GM12878 (cell line): ENCODE data around the gene MYCBPAP. TPM values are rescaled to one million over a fixed set of nuclear protein-coding genes. Genes with fewer than 3 reads are reported as not detected.

ENCODE experiments used
- ATAC-seq: fragments of 200-7000 bp; cut with Tn5 transposase; 3 replicates; pipeline ENCODE4 v1.9.1; 2020; ENCODE audit warnings: mild to moderate bottlenecking, moderate library complexity
- BruUV-seq: library from RNA; stranded (reverse); fragments of 400-500 nt; replicated peaks from 2 replicates; lab custom pipeline; 2021; lab: Mats Ljungman, UMichigan
- CTCF ChIA-PET: fragments of 300-600 bp; sonication (Branson Sonifier 250); formaldehyde crosslinking; extraction: SDS; loops from one replicate; lab custom pipeline; 2021; ENCODE audit warnings: inconsistent platforms; lab: Yijun Ruan, JAX
- POLR2A ChIA-PET: fragments of 350-600 bp; formaldehyde crosslinking; extraction: SDS; loops from one replicate; lab custom pipeline; 2021; ENCODE audit warnings: inconsistent platforms; lab: Charles Lee
- RAD21 ChIA-PET: fragments of 300-600 bp; sonication (Branson Sonifier 250); formaldehyde crosslinking; loops from one replicate; lab custom pipeline; 2023; ENCODE audit warnings: antibody characterized with exemption; ENCODE audit not compliant: unreplicated experiment; lab: Charles Lee
- SMC1A ChIA-PET: fragments of 300-600 bp; sonication (Branson Sonifier 250); formaldehyde crosslinking; loops from one replicate; lab custom pipeline; 2023; ENCODE audit not compliant: unreplicated experiment, uncharacterized antibody; lab: Charles Lee
- DNase-seq: peaks from one replicate; pipeline ENCODE4 v3.0.0-alpha.2; 2011; ENCODE audit warnings: low read depth, low spot score
- FAIRE-seq: peaks from 3 replicates; lab custom pipeline; 2011; peaks lifted over from hg19 to GRCh38; lab: Jason Lieb, UNC
- H2AFZ ChIP-seq: 2 replicates; pipeline ENCODE4 v1.6.0; 2011; ENCODE audit warnings: low read depth, low read length, control low read depth; ENCODE audit not compliant: control insufficient read depth
- H3K27ac ChIP-seq: 2 replicates; pipeline ENCODE4 v1.5.1; 2011; ENCODE audit warnings: control low read depth; ENCODE audit not compliant: control insufficient read depth, insufficient read depth
- H3K27me3 ChIP-seq, 2 experiments: replicated peaks in 1 of 2; 2 replicates each; pipeline versions ENCODE4 v1.6.0 to v1.6.1; 2011; ENCODE audit warnings: low read length in 1 of 2; ENCODE audit not compliant: control insufficient read depth in 2 of 2, insufficient read depth in 2 of 2
- H3K36me3 ChIP-seq, 2 experiments: 2 replicates each; pipeline ENCODE4 v1.5.1; 2011; ENCODE audit warnings: low read length in 1 of 2; ENCODE audit not compliant: control insufficient read depth in 2 of 2, insufficient read depth in 2 of 2
- H3K4me1 ChIP-seq: 2 replicates; pipeline ENCODE4 v1.6.1; 2011; ENCODE audit warnings: mild to moderate bottlenecking, low read length, moderate library complexity, mixed read lengths; ENCODE audit not compliant: control insufficient read depth, insufficient read depth
- H3K4me2 ChIP-seq: 2 replicates; pipeline ENCODE4 v1.6.0; 2011; ENCODE audit warnings: control low read depth; ENCODE audit not compliant: control insufficient read depth, insufficient read depth
- H3K4me3 ChIP-seq: fragments of 200-600 bp; sonication (generic); 2 replicates; pipeline ENCODE4 v1.5.1; 2016
- H3K79me2 ChIP-seq: 2 replicates; pipeline ENCODE4 v1.6.0; 2011; ENCODE audit warnings: low read length; ENCODE audit not compliant: control insufficient read depth, insufficient read depth
- H3K9ac ChIP-seq: 2 replicates; pipeline ENCODE4 v1.8.0; 2011; ENCODE audit warnings: low read length, control low read depth, mixed read lengths; ENCODE audit not compliant: control insufficient read depth, insufficient read depth
- H3K9me3 ChIP-seq: replicated peaks from 3 replicates; pipeline ENCODE4 v1.5.1; 2011; ENCODE audit warnings: mild to moderate bottlenecking, low read length; ENCODE audit not compliant: control insufficient read depth, insufficient read depth
- H4K20me1 ChIP-seq: 2 replicates; pipeline ENCODE4 v1.6.0; 2011; ENCODE audit not compliant: control insufficient read depth, insufficient read depth
- CREB1 ChIP-seq: IDR thresholded peaks from 2 replicates; pipeline ENCODE4 v1.6.1; 2012; ENCODE audit warnings: low read depth, mild to moderate bottlenecking, inconsistent platforms
- GABPA ChIP-seq: IDR thresholded peaks from 2 replicates; pipeline ENCODE4 v1.6.1; 2014; ENCODE audit warnings: antibody characterized with exemption, low read depth, mild to moderate bottlenecking, inconsistent platforms
- JUNB ChIP-seq: IDR thresholded peaks from 2 replicates; pipeline ENCODE4 v1.6.1; 2016; ENCODE audit warnings: antibody characterized with exemption, mild to moderate bottlenecking
- MEF2A ChIP-seq: IDR thresholded peaks from 2 replicates; pipeline ENCODE4 v1.6.1; 2011; ENCODE audit warnings: low read depth, mild to moderate bottlenecking, low read length, moderate library complexity; ENCODE audit not compliant: insufficient read depth
- POU2F2 ChIP-seq: IDR thresholded peaks from 3 replicates; pipeline ENCODE4 v1.6.1; 2011; ENCODE audit warnings: low read depth, mild to moderate bottlenecking, low read length, borderline replicate concordance
- RELA ChIP-seq: fragments of 450-650 bp; IDR thresholded peaks from 2 replicates; pipeline ENCODE4 v1.8.0; 2014; ENCODE audit warnings: borderline replicate concordance; ENCODE audit not compliant: partially characterized antibody
- RUNX3 ChIP-seq: IDR thresholded peaks from 2 replicates; pipeline ENCODE4 v1.6.1; 2012; ENCODE audit warnings: low read length, inconsistent platforms
- WGBS: methylation state at CpG from one replicate; pipeline ENCODE4 v1.1.6; 2016; ENCODE audit warnings: low lambda C conversion rate; ENCODE audit not compliant: insufficient replicate concordance, insufficient coverage; ENCODE audit errors: missing lambda C conversion rate; 5-methylcytosine and 5-hydroxymethylcytosine counted together
- in situ Hi-C: fragments of 300-500 bp; cut with MboI; formaldehyde crosslinking; loops from 9 replicates; pipeline ENCODE4 v1.14.3; 2018; ENCODE audit warnings: mixed read lengths
- intact Hi-C: fragments of 100-400 bp; cut with micrococcal nuclease; formaldehyde crosslinking; loops from one replicate; pipeline ENCODE4 v1.14.2; 2022; ENCODE audit not compliant: unreplicated experiment
- polyA plus RNA-seq, 11 experiments: library from polyadenylated mRNA; depleted of rRNA in 4 of 11; unstranded in 6 of 11; stranded (reverse) in 5 of 11; fragments of >200 nt; fragmentation: Nextera tagmentation in 4 of 11; fragmentation: Illumina TruSeq in 1 of 11; extraction: Ambion mirVana in 4 of 11; extraction: Trizol in 1 of 11; gene quantifications; 1 replicate in 1 of 11; 2 replicates in 10 of 11; pipeline versions ENCODE4 v1.2.1 to v1.2.3, GENCODE V29; 2011 to 2016; ENCODE audit warnings: inconsistent platforms in 2 of 11, missing spikeins in 2 of 11, low read depth in 1 of 11
- total RNA-seq, 4 experiments: library from RNA; depleted of rRNA in 3 of 4; stranded (reverse); fragments of >200 nt in 3 of 4; fragmentation: Illumina TruSeq in 1 of 4; extraction: Trizol in 1 of 4; gene quantifications; 2 replicates each; pipeline versions ENCODE4 v1.2.1 to v1.2.3, GENCODE V29; 2013 to 2021
- TF ChIP-seq, protein P1 (sequence below): fragments of 450-650 bp; IDR thresholded peaks from 2 replicates; pipeline ENCODE4 v1.6.1; 2014; ENCODE audit warnings: mild to moderate bottlenecking

Gene MYCBPAP
- total and polyA plus RNA-seq, 10 of the 15 experiments (the other 5 are each of a cell fraction or from before 2014, with no cell fraction given) = 0.23 to 2.7 (median 1.5) TPM

- H3K27me3 ChIP-seq = no peaks in the 10 kb centered on the region
- ATAC-seq (no peak), DNase-seq (no peak)
- RAD21 ChIA-PET = no interaction called here
- no peaks in the 10 kb centered on the region for H3K79me2 ChIP-seq
- H3K27ac ChIP-seq = no peak overlapping the region
- H3K36me3 ChIP-seq = no peaks in the 10 kb centered on the region
- BruUV-seq = TSS peak; percentile 60
- CTCF ChIA-PET = interaction anchor here (0.7 to 2.1 kb wide), 2 partner anchors 53 to 113 kb away, joined by 3 to 8 read pairs; no protein-coding TSS in a partner anchor
- H3K4me1 ChIP-seq = no peaks in the 10 kb centered on the region
- in situ Hi-C loops (no loop called here), intact Hi-C loops (no loop called here)
- no peak overlapping the region for H3K9ac ChIP-seq
- H3K4me2 ChIP-seq = no peak overlapping the region
- 59% methylated on average over 6 of the region's 6 CpGs for WGBS
- no peak overlapping the region for H2AFZ ChIP-seq
- H3K4me3 ChIP-seq = no peak overlapping the region
- TF ChIP-seq RELA (no peak), CREB1 (no peak), GABPA (no peak), RUNX3 (no peak), MEF2A (no peak), JUNB (no peak), POU2F2 (no peak)
- TF ChIP-seq, protein P1, sequence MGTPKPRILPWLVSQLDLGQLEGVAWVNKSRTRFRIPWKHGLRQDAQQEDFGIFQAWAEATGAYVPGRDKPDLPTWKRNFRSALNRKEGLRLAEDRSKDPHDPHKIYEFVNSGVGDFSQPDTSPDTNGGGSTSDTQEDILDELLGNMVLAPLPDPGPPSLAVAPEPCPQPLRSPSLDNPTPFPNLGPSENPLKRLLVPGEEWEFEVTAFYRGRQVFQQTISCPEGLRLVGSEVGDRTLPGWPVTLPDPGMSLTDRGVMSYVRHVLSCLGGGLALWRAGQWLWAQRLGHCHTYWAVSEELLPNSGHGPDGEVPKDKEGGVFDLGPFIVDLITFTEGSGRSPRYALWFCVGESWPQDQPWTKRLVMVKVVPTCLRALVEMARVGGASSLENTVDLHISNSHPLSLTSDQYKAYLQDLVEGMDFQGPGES = no peak
- TF ChIP-seq, all 136 proteins: peak for 0
- no peak for FAIRE-seq
- POLR2A ChIA-PET = no interaction called here
- H3K9me3 ChIP-seq = no peaks in the 10 kb centered on the region
- no peaks in the 10 kb centered on the region for H4K20me1 ChIP-seq
- SMC1A ChIA-PET = interaction anchor here (1.0 to 1.3 kb wide), 2 partner anchors 77 to 112 kb away, joined by 3 read pairs; partner anchors contain the start of gene LRRC59
These were observed 33.7 kb upstream of the MYCBPAP start for GRCh38 chr17:50474523-50474922.
